HCT116 (cell line): ENCODE data around the gene BBS10. TPM values are rescaled to one million over a fixed set of nuclear protein-coding genes. Genes with fewer than 3 reads are reported as not detected.

Source experiments
- ATAC-seq: fragments of 200-7000 bp; cut with Tn5 transposase; 2 replicates; pipeline ENCODE4 v1.9.1; 2020; ENCODE audit warnings: mild to moderate bottlenecking, moderate library complexity
- BruUV-seq: library from RNA; stranded (reverse); fragments of 400-500 nt; replicated peaks from 2 replicates; lab custom pipeline; 2021; lab: Mats Ljungman, UMichigan
- CTCF ChIA-PET: fragments of 300-600 bp; sonication (Branson Sonifier 250); formaldehyde crosslinking; loops from one replicate; lab custom pipeline; 2021; ENCODE audit warnings: antibody characterized with exemption; lab: Charles Lee
- POLR2A ChIA-PET: fragments of 300-600, 350-600 bp; sonication (Branson Sonifier 250); formaldehyde crosslinking; loops from one replicate; lab custom pipeline; 2021; ENCODE audit warnings: antibody characterized with exemption; lab: Charles Lee
- RAD21 ChIA-PET, 2 experiments: fragments of 300-600 bp; sonication (Branson Sonifier 250); formaldehyde crosslinking; loops; one replicate each; lab custom pipeline; 2023; ENCODE audit warnings: low total read pairs in 2 of 2; ENCODE audit not compliant: uncharacterized antibody in 2 of 2, unreplicated experiment in 2 of 2, low non-redundant PET in 1 of 2; lab: Charles Lee
- DNase-seq: peaks from one replicate; pipeline ENCODE4 v3.0.0-alpha.2; 2010; ENCODE audit warnings: low read depth, low spot score
- H2AFZ ChIP-seq: fragments of 200-600 bp; shearing (Covaris generic), sonication (generic); 2 replicates; pipeline ENCODE4 v1.6.1; 2017; ENCODE audit warnings: low read depth, mixed run types, mixed read lengths, antibody characterized with exemption, low read length; ENCODE audit not compliant: poor library complexity, severe bottlenecking
- H3K27ac ChIP-seq: 2 replicates; pipeline ENCODE4 v1.5.1; 2012; ENCODE audit warnings: low read depth, low read length
- H3K27me3 ChIP-seq: fragments of 200-600 bp; sonication (generic); 2 replicates; pipeline ENCODE4 v1.6.1; 2016; ENCODE audit warnings: mixed run types, low read length, mixed read lengths; ENCODE audit not compliant: insufficient read depth
- H3K36me3 ChIP-seq, 2 experiments: fragments of 200-500 bp in 1 of 2; fragments of 200-600 bp in 1 of 2; sonication (Bioruptor generic) in 1 of 2; sonication (generic) in 1 of 2; 2 replicates each; pipeline versions ENCODE4 v1.5.1 to v1.6.1; 2014 to 2016; ENCODE audit warnings: low read length in 2 of 2, inconsistent platforms in 1 of 2, mixed read lengths in 1 of 2, mixed run types in 1 of 2; ENCODE audit not compliant: insufficient read depth in 2 of 2, control insufficient read depth in 1 of 2
- H3K4me1 ChIP-seq, 2 experiments: fragments of 200-600 bp in 1 of 2; sonication (generic) in 1 of 2; 2 replicates each; pipeline versions ENCODE4 v1.5.1 to v1.6.1; 2012 to 2017; ENCODE audit warnings: low read length in 2 of 2, inconsistent platforms in 1 of 2, mild to moderate bottlenecking in 1 of 2, mixed read lengths in 1 of 2, mixed run types in 1 of 2, moderate library complexity in 1 of 2; ENCODE audit not compliant: insufficient read depth in 2 of 2, control insufficient read depth in 1 of 2
- H3K4me2 ChIP-seq: fragments of 200-600 bp; sonication (generic); 2 replicates; pipeline ENCODE4 v1.6.1; 2017; ENCODE audit warnings: mixed run types, low read length, mixed read lengths
- H3K4me3 ChIP-seq, 2 experiments: fragments of 200-600 bp in 1 of 2; sonication (generic) in 1 of 2; replicated peaks in 1 of 2; 2 replicates each; pipeline ENCODE4 v1.5.1; 2011 to 2016; ENCODE audit warnings: low read length in 2 of 2, control low read depth in 1 of 2, low read depth in 1 of 2, mild to moderate bottlenecking in 1 of 2, mixed read lengths in 1 of 2, mixed run types in 1 of 2
- H3K79me2 ChIP-seq: fragments of 200-600 bp; sonication (generic); 2 replicates; pipeline ENCODE4 v1.6.1; 2017; ENCODE audit warnings: mild to moderate bottlenecking, mixed run types, low read length, moderate library complexity, mixed read lengths; ENCODE audit not compliant: insufficient read depth
- H3K9ac ChIP-seq: fragments of 200-600 bp; sonication (generic); 2 replicates; pipeline ENCODE4 v1.6.1; 2016; ENCODE audit warnings: low read length, mixed read lengths
- H3K9me2 ChIP-seq: fragments of 200-600 bp; sonication (generic), shearing (Covaris generic); 2 replicates; pipeline ENCODE4 v1.6.1; 2017; ENCODE audit warnings: mixed run types, mild to moderate bottlenecking, moderate library complexity; ENCODE audit not compliant: insufficient read depth
- H3K9me3 ChIP-seq, 2 experiments: fragments of 200-500 bp in 1 of 2; fragments of 200-600 bp in 1 of 2; sonication (Bioruptor generic) in 1 of 2; sonication (generic) in 1 of 2; 2 replicates each; pipeline ENCODE4 v1.6.1; 2014 to 2017; ENCODE audit warnings: low read length in 2 of 2, mixed read lengths in 2 of 2, inconsistent platforms in 1 of 2, low read depth in 1 of 2, mild to moderate bottlenecking in 1 of 2, mixed run types in 1 of 2, moderate library complexity in 1 of 2; ENCODE audit not compliant: control insufficient read depth in 1 of 2, insufficient read depth in 1 of 2
- H4K20me1 ChIP-seq: fragments of 200-600 bp; sonication (generic), shearing (Covaris generic); 2 replicates; pipeline ENCODE4 v1.6.1; 2017; ENCODE audit warnings: mixed run types, mild to moderate bottlenecking, moderate library complexity; ENCODE audit not compliant: insufficient read depth
- CEBPB ChIP-seq: IDR thresholded peaks from 2 replicates; pipeline ENCODE4 v1.6.1; 2012; ENCODE audit warnings: low read depth
- ELF1 ChIP-seq: IDR thresholded peaks from 2 replicates; pipeline ENCODE4 v1.6.1; 2012; ENCODE audit warnings: low read depth, borderline replicate concordance
- EZH2 ChIP-seq: fragments of 200-600 bp; sonication (generic); IDR thresholded peaks from 2 replicates; pipeline ENCODE4 v1.6.1; 2017; ENCODE audit warnings: antibody characterized with exemption, mixed run types
- FOSL1 ChIP-seq: IDR thresholded peaks from 2 replicates; pipeline ENCODE4 v1.6.1; 2012; ENCODE audit warnings: low read depth
- JUND ChIP-seq: IDR thresholded peaks from 2 replicates; pipeline ENCODE4 v1.6.1; 2012
- POLR2A ChIP-seq: IDR thresholded peaks from 2 replicates; pipeline ENCODE4 v1.7.0; 2011; ENCODE audit warnings: borderline replicate concordance; ENCODE audit not compliant: insufficient read depth, insufficient read length; ENCODE audit errors: extremely low read depth
- POLR2AphosphoS5 ChIP-seq: IDR thresholded peaks from 2 replicates; pipeline ENCODE4 v1.6.1; 2011; ENCODE audit warnings: mild to moderate bottlenecking, low read depth, low read length, moderate library complexity
- RAD21 ChIP-seq: IDR thresholded peaks from 2 replicates; pipeline ENCODE4 v1.6.1; 2012; ENCODE audit warnings: low read depth, mild to moderate bottlenecking
- SIN3A ChIP-seq: IDR thresholded peaks from 2 replicates; pipeline ENCODE4 v1.6.1; 2012; ENCODE audit warnings: low read depth
- SP1 ChIP-seq: IDR thresholded peaks from 2 replicates; pipeline ENCODE4 v1.6.1; 2012; ENCODE audit warnings: low read depth
- SRF ChIP-seq: IDR thresholded peaks from 2 replicates; pipeline ENCODE4 v1.6.1; 2012; ENCODE audit warnings: low read depth
- TCF7L2 ChIP-seq: IDR thresholded peaks from 2 replicates; pipeline ENCODE4 v1.7.0; 2011; ENCODE audit warnings: borderline replicate concordance, inconsistent platforms; ENCODE audit not compliant: insufficient read depth, insufficient read length; ENCODE audit errors: extremely low read depth
- YY1 ChIP-seq: IDR thresholded peaks from 2 replicates; pipeline ENCODE4 v1.6.1; 2011; ENCODE audit warnings: low read length, low read depth, moderate library complexity, mild to moderate bottlenecking; ENCODE audit not compliant: insufficient replicate concordance; ENCODE audit errors: extremely low read depth
- ZFX ChIP-seq: fragments of 450-650 bp; IDR thresholded peaks from 2 replicates; pipeline ENCODE4 v1.6.1; 2017
- ZNF274 ChIP-seq: fragments of 200-500 bp; sonication (Bioruptor generic); IDR thresholded peaks from 2 replicates; pipeline ENCODE4 v1.6.1; 2014; ENCODE audit warnings: mild to moderate bottlenecking, low read depth, low read length, inconsistent platforms
- intact Hi-C: fragments of 100-400 bp; cut with micrococcal nuclease; formaldehyde crosslinking; loops from 2 replicates; pipeline ENCODE4 v1.10.0; 2022
- total RNA-seq: library from RNA; stranded (reverse); gene quantifications from one replicate; pipeline ENCODE4 v1.2.1, GENCODE V29; 2021; ENCODE audit not compliant: unreplicated experiment
- TF ChIP-seq, protein P1 (sequence below), 3 experiments: fragments of 200-600 bp in 1 of 3; sonication (generic) in 1 of 3; IDR thresholded peaks in 2 of 3; conservative IDR thresholded peaks in 1 of 3; 2 replicates each; pipeline ENCODE4 v1.5.1; 2012 to 2017; ENCODE audit warnings: low read depth in 2 of 3, low read length in 2 of 3, antibody characterized with exemption in 1 of 3, borderline replicate concordance in 1 of 3, control low read depth in 1 of 3, mild to moderate bottlenecking in 1 of 3, mixed read lengths in 1 of 3, mixed run types in 1 of 3, moderate library complexity in 1 of 3; ENCODE audit not compliant: insufficient read depth in 1 of 3
- TF ChIP-seq, protein P2 (sequence below): IDR thresholded peaks from 2 replicates; pipeline ENCODE4 v1.6.1; 2012
- TF ChIP-seq, protein P3 (sequence below): IDR thresholded peaks from 2 replicates; pipeline ENCODE4 v1.6.1; 2011; ENCODE audit warnings: mild to moderate bottlenecking, low read length, moderate library complexity; ENCODE audit not compliant: insufficient replicate concordance; ENCODE audit errors: extremely low read depth
- TF ChIP-seq, protein P4 (sequence below): IDR thresholded peaks from 2 replicates; pipeline ENCODE4 v1.6.1; 2012

BBS10 gene
- total RNA-seq, 1 experiment from 2014 or later = 27.1 TPM

DNA sequence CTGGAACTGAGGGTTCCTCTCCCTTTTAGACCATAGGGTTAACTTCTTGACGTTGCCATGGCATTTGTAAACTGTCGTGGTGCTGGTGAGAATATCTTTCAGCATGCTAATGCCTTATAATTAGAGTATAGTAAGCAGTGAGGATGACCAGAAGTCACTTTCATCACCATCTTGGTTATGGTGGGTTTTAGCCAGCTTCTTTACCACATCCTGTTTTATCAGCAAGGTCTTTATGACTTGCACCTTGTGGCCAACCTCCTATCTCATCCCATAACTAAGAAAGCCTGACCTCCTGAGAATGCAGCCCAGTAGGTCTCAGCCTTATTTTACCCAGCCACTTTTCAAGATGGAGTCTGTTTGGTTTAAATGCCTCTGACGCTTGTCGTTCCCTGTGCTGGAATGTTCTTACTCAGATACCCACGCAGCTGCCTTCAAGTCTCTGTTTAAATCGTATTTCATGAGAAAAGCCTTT lies 44.2 kb downstream of the BBS10 start:
- TF ChIP-seq, protein P1, sequence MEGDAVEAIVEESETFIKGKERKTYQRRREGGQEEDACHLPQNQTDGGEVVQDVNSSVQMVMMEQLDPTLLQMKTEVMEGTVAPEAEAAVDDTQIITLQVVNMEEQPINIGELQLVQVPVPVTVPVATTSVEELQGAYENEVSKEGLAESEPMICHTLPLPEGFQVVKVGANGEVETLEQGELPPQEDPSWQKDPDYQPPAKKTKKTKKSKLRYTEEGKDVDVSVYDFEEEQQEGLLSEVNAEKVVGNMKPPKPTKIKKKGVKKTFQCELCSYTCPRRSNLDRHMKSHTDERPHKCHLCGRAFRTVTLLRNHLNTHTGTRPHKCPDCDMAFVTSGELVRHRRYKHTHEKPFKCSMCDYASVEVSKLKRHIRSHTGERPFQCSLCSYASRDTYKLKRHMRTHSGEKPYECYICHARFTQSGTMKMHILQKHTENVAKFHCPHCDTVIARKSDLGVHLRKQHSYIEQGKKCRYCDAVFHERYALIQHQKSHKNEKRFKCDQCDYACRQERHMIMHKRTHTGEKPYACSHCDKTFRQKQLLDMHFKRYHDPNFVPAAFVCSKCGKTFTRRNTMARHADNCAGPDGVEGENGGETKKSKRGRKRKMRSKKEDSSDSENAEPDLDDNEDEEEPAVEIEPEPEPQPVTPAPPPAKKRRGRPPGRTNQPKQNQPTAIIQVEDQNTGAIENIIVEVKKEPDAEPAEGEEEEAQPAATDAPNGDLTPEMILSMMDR (IDR thresholded peaks at IDR 0.05 in 2 of 3, conservative IDR thresholded peaks at IDR 0.05 in 1 of 3; ENCODE audit: borderline replicate concordance in 1 of 3, insufficient read depth in 1 of 3, low read depth in 2 of 3, low read length in 2 of 3) = no peak
- no peak for TF ChIP-seq SIN3A
- TF ChIP-seq YY1 = no peak
- TF ChIP-seq ZNF274 = no peak
- no peak for TF ChIP-seq ZFX
- TF ChIP-seq SP1 = no peak
- TF ChIP-seq CEBPB = no peak
- no peak for TF ChIP-seq EZH2
- Histone ChIP-seq H3K27me3 (no peaks in the 10 kb centered on the region), H3K4me3 (no peak overlapping the region), H3K79me2 (no peaks in the 10 kb centered on the region), H2AFZ (no peak overlapping the region), H3K4me2 (no peak overlapping the region), H3K36me3 (no peaks in the 10 kb centered on the region), H3K9me3 (no peaks in the 10 kb centered on the region), H3K4me1 (peaks cover 0 to 12% of the 10 kb centered on the region in 2 experiments; a peak in 2 of 4 replicates), H3K9ac (no peak overlapping the region), H4K20me1 (no peaks in the 10 kb centered on the region), H3K27ac (no peak overlapping the region), H3K9me2 (no peaks in the 10 kb centered on the region)
- ATAC-seq = no peak
- ChIA-PET POLR2A (no interaction called here), CTCF (no interaction called here), RAD21 (no interaction called here)
- no peak for DNase-seq
- intact Hi-C loops = no loop called here
- BruUV-seq = no TSS peak

DNA sequence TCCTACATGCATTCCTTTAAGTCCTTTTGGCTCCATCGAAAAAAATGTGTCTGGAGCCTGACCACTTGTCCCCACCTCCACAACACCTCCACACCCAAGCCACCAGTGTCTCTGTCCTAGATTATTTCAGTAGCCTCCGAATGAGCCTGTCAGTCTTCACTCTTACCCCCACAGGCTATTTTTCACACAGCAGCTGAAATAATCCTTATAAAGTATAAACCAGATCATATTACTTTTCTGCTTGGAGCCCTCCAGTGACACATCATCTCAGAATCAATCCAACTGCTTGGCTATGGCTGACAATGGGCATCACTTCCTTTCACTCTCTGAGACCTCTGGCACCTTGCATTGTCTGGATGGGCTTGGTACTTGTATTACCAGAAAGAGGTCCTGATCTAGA lies 44.9 kb downstream of the BBS10 start:
- H3K36me3 ChIP-seq = no peaks in the 10 kb centered on the region
- H3K27ac ChIP-seq = no peak overlapping the region
- no peak for ATAC-seq
- H3K27me3 ChIP-seq = no peaks in the 10 kb centered on the region
- H2AFZ ChIP-seq = no peak overlapping the region
- no peaks in the 10 kb centered on the region for H3K9me3 ChIP-seq
- intact Hi-C loops = no loop called here
- H3K79me2 ChIP-seq = no peaks in the 10 kb centered on the region
- H3K4me2 ChIP-seq = no peak overlapping the region
- no TSS peak for BruUV-seq
- CTCF ChIA-PET = no interaction called here
- no peak overlapping the region for H3K9ac ChIP-seq
- DNase-seq = no peak
- POLR2A ChIA-PET = no interaction called here
- no peaks in the 10 kb centered on the region for H4K20me1 ChIP-seq
- H3K4me3 ChIP-seq = no peak overlapping the region
- no peaks in the 10 kb centered on the region for H3K9me2 ChIP-seq
- RAD21 ChIA-PET = no interaction called here
- peaks cover 0 to 12% of the 10 kb centered on the region in 2 experiments; a peak in 2 of 4 replicates for H3K4me1 ChIP-seq
- TF ChIP-seq ELF1 (no peak), POLR2A (no peak), RAD21 (no peak), JUND (no peak), FOSL1 (no peak), SRF (no peak), EZH2 (no peak), CEBPB (no peak), POLR2AphosphoS5 (no peak), TCF7L2 (no peak)
- TF ChIP-seq, protein P2, sequence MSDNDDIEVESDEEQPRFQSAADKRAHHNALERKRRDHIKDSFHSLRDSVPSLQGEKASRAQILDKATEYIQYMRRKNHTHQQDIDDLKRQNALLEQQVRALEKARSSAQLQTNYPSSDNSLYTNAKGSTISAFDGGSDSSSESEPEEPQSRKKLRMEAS = no peak
- TF ChIP-seq, protein P3, sequence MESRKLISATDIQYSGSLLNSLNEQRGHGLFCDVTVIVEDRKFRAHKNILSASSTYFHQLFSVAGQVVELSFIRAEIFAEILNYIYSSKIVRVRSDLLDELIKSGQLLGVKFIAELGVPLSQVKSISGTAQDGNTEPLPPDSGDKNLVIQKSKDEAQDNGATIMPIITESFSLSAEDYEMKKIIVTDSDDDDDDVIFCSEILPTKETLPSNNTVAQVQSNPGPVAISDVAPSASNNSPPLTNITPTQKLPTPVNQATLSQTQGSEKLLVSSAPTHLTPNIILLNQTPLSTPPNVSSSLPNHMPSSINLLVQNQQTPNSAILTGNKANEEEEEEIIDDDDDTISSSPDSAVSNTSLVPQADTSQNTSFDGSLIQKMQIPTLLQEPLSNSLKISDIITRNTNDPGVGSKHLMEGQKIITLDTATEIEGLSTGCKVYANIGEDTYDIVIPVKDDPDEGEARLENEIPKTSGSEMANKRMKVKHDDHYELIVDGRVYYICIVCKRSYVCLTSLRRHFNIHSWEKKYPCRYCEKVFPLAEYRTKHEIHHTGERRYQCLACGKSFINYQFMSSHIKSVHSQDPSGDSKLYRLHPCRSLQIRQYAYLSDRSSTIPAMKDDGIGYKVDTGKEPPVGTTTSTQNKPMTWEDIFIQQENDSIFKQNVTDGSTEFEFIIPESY = no peak
- TF ChIP-seq, protein P4, sequence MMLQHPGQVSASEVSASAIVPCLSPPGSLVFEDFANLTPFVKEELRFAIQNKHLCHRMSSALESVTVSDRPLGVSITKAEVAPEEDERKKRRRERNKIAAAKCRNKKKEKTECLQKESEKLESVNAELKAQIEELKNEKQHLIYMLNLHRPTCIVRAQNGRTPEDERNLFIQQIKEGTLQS = no peak
